Trophoblast cell (in vitro differentiated cells and primary cell): ENCODE results near the gene ANKRD12.

Experiments used
- DNase-seq, 2 donors: peaks; one replicate each; pipeline ENCODE4 v3.0.0-alpha.2; 2016
- H2AFZ ChIP-seq: 2 replicates; pipeline ENCODE4 v1.6.1; 2013; ENCODE audit warnings: low read length, moderate library complexity, mild to moderate bottlenecking; ENCODE audit not compliant: insufficient read depth, poor library complexity
- H2AK5ac ChIP-seq: 2 replicates; pipeline ENCODE4 v1.6.1; 2013; ENCODE audit warnings: mild to moderate bottlenecking, low read length
- H2BK120ac ChIP-seq: 2 replicates; pipeline ENCODE4 v1.6.1; 2013; ENCODE audit warnings: low read length, mild to moderate bottlenecking, moderate library complexity; ENCODE audit not compliant: insufficient read depth, poor library complexity
- H2BK12ac ChIP-seq: 2 replicates; pipeline ENCODE4 v1.6.1; 2013; ENCODE audit warnings: mild to moderate bottlenecking, low read length, moderate library complexity
- H2BK5ac ChIP-seq: 2 replicates; pipeline ENCODE4 v1.6.1; 2013; ENCODE audit warnings: low read length, low read depth, moderate library complexity, mild to moderate bottlenecking; ENCODE audit not compliant: poor library complexity
- H3K14ac ChIP-seq: 2 replicates; pipeline ENCODE4 v1.6.1; 2013; ENCODE audit warnings: mild to moderate bottlenecking, low read length
- H3K18ac ChIP-seq: 2 replicates; pipeline ENCODE4 v1.6.1; 2013; ENCODE audit warnings: mild to moderate bottlenecking, low read length
- H3K23ac ChIP-seq: 2 replicates; pipeline ENCODE4 v1.6.1; 2013; ENCODE audit warnings: low read length
- H3K27ac ChIP-seq: 2 replicates; pipeline ENCODE4 v1.5.1; 2013; ENCODE audit warnings: low read depth, mild to moderate bottlenecking, inconsistent platforms, low read length, moderate library complexity
- H3K27me3 ChIP-seq: 2 replicates; pipeline ENCODE4 v1.6.1; 2013; ENCODE audit warnings: inconsistent platforms, mild to moderate bottlenecking, low read length, moderate library complexity; ENCODE audit not compliant: insufficient read depth
- H3K36me3 ChIP-seq, 2 experiments: 1 replicate in 1 of 2; 2 replicates in 1 of 2; pipeline ENCODE4 v1.6.1; 2013; ENCODE audit warnings: low read length in 2 of 2, mild to moderate bottlenecking in 2 of 2, moderate library complexity in 1 of 2; ENCODE audit not compliant: insufficient read depth in 2 of 2, control insufficient read depth in 1 of 2
- H3K4ac ChIP-seq: 2 replicates; pipeline ENCODE4 v1.6.1; 2013; ENCODE audit warnings: low read depth, mild to moderate bottlenecking, low read length, moderate library complexity
- H3K4me1 ChIP-seq, 2 experiments: 1 replicate in 1 of 2; 2 replicates in 1 of 2; pipeline ENCODE4 v1.6.1; 2013; ENCODE audit warnings: low read length in 2 of 2, mild to moderate bottlenecking in 2 of 2, moderate library complexity in 1 of 2; ENCODE audit not compliant: insufficient read depth in 2 of 2, control insufficient read depth in 1 of 2
- H3K4me2 ChIP-seq: 2 replicates; pipeline ENCODE4 v1.6.1; 2013; ENCODE audit warnings: inconsistent platforms, mild to moderate bottlenecking, low read length, moderate library complexity
- H3K4me3 ChIP-seq: 2 replicates; pipeline ENCODE4 v1.5.1; 2013; ENCODE audit warnings: mild to moderate bottlenecking, low read depth, low read length, inconsistent platforms
- H3K79me1 ChIP-seq: one replicate; pipeline ENCODE4 v1.6.1; 2013; ENCODE audit warnings: low read length
- H3K79me2 ChIP-seq: 2 replicates; pipeline ENCODE4 v1.6.1; 2013; ENCODE audit warnings: low read length, mild to moderate bottlenecking; ENCODE audit not compliant: control insufficient read depth, insufficient read depth, poor library complexity
- H3K9ac ChIP-seq: 2 replicates; pipeline ENCODE4 v1.6.1; 2013; ENCODE audit warnings: mild to moderate bottlenecking, low read length
- H3K9me3 ChIP-seq: 2 replicates; pipeline ENCODE4 v1.6.1; 2013; ENCODE audit warnings: low read depth, mild to moderate bottlenecking, control low read depth, inconsistent platforms, low read length; ENCODE audit not compliant: insufficient read depth
- H4K12ac ChIP-seq: 2 replicates; pipeline ENCODE4 v1.6.1; 2013; ENCODE audit warnings: low read depth, mild to moderate bottlenecking, low read length, moderate library complexity
- H4K8ac ChIP-seq: 2 replicates; pipeline ENCODE4 v1.6.1; 2013; ENCODE audit warnings: low read depth, mild to moderate bottlenecking, low read length, moderate library complexity
- H4K91ac ChIP-seq: one replicate; pipeline ENCODE4 v1.6.1; 2013; ENCODE audit warnings: low read depth, mild to moderate bottlenecking, low read length, moderate library complexity
- WGBS: extraction: QIAGEN DNeasy Blood & Tissue Kit; methylation state at CpG from one replicate; pipeline ENCODE4 v1.1.7; 2013; ENCODE audit warnings: missing lambda C conversion rate; ENCODE audit not compliant: insufficient read length, insufficient coverage; ENCODE audit errors: extremely low coverage; 5-methylcytosine and 5-hydroxymethylcytosine counted together

The ANKRD12 gene

DNA sequence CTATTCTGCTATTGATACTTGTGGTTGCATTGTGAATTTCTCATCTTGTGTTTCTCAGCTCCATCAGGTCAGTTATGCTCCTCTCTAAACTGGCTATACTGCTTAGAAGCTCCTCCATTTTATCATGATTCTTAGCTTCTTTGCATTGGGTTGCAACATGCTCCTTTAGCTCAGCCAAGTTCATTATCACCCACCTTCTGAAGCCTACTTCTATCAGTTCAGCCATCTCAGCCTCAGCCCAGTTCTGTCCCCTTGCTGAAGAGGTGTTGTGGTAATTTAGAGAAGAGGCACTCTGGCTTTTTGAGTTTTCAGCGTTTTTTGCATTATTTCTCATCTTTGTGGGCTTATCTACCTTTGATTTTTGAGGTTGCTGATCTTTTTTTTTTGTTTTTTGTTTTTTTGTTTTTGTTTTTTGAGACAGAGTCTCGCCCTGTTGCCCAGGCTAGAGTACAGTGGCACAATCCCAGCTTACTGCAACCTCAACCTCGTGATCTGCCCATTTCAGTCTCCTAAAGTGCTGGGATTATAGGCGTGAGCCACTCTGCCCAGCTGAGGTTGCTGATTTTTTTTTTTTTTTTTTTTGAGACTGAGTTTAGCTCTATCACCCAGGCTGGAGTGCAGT, 36.0 kb downstream of the ANKRD12 start:
- Histone ChIP-seq H3K79me2 (no peaks in the 10 kb centered on the region), H2BK5ac (no peak overlapping the region), H4K8ac (no peak overlapping the region), H3K4me3 (no peak overlapping the region), H3K4me1 (no peaks in the 10 kb centered on the region), H3K4ac (no peak overlapping the region), H3K9me3 (no peaks in the 10 kb centered on the region), H3K23ac (no peak overlapping the region), H4K91ac (no peak overlapping the region), H3K4me2 (no peak overlapping the region), H4K12ac (no peak overlapping the region), H3K27me3 (no peaks in the 10 kb centered on the region), H2BK12ac (no peak overlapping the region), H2BK120ac (no peak overlapping the region), H3K9ac (no peak overlapping the region), H2AK5ac (no peak overlapping the region), H3K36me3 (no peaks in the 10 kb centered on the region), H3K79me1 (no peaks in the 10 kb centered on the region), H3K14ac (no peak overlapping the region), H3K18ac (no peak overlapping the region), H3K27ac (no peak overlapping the region), H2AFZ (no peak overlapping the region)
- no peak for DNase-seq
- WGBS: no CpG with 5 or more reads among the region's 4 CpGs

DNA sequence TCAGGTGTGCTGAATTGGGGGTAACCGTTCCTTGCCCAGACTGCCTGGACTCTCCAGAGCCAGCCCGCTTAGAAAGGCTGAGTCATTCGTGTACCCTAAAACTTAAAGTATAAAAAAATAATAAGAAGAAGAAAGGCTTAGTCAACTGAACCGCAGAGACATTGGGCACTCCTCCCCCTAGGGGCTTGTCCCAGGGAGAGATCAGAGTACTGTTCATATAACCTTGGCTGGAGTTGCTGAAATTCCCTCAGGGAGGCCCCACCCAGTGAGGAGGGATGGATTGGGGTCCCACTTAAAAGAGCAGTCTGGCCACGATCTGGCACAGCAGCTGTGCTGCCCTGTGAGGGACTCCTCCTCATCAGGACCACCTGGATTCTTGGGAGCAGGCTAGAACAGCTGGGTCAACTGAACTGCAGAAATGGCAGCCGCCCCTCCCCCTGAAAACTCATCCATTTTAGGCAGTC, 37.2 kb downstream of the ANKRD12 start:
- H3K79me1 ChIP-seq: no peaks in the 10 kb centered on the region

DNA sequence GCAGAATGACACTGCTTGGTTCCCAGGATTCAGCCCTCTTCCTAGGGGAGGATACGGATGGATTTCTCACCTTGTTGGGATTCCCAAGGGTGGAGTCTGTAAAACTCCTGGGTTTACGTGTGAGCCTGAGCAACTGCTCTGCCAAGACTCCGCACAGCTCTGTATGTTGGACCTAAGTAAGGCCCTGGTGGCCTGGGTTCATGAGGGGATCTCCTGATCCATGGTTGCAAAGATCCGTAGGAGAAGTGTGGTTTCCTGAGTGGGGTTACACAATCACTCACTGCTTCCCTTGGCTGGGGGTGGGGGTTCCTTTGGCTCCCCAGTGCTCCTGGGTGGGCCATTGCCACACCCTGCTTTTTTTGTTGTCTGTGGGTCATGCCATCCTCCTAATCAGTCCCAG, 37.7 kb downstream of the ANKRD12 start:
- Histone ChIP-seq H3K4me2 (no peak overlapping the region), H4K91ac (no peak overlapping the region), H4K12ac (no peak overlapping the region), H3K4me3 (no peak overlapping the region), H3K27ac (no peak overlapping the region), H3K18ac (no peak overlapping the region), H2AK5ac (no peak overlapping the region), H3K9me3 (no peaks in the 10 kb centered on the region), H2AFZ (no peak overlapping the region), H3K79me2 (no peaks in the 10 kb centered on the region), H3K4ac (no peak overlapping the region), H3K36me3 (no peaks in the 10 kb centered on the region), H3K4me1 (no peaks in the 10 kb centered on the region), H3K23ac (no peak overlapping the region), H2BK5ac (no peak overlapping the region), H3K14ac (no peak overlapping the region), H3K27me3 (no peaks in the 10 kb centered on the region), H4K8ac (no peak overlapping the region), H2BK120ac (no peak overlapping the region), H3K79me1 (no peaks in the 10 kb centered on the region), H2BK12ac (no peak overlapping the region), H3K9ac (no peak overlapping the region)
- no peak for DNase-seq
- WGBS: no CpG with 5 or more reads among the region's 4 CpGs

More for the DNA sequence above, 37.2 kb downstream of the ANKRD12 start:
- Histone ChIP-seq H3K23ac (no peak overlapping the region), H3K79me2 (no peaks in the 10 kb centered on the region), H2AK5ac (no peak overlapping the region), H4K8ac (no peak overlapping the region), H3K4me1 (no peaks in the 10 kb centered on the region), H3K4me2 (no peak overlapping the region), H3K14ac (no peak overlapping the region), H3K18ac (no peak overlapping the region), H3K36me3 (no peaks in the 10 kb centered on the region), H3K9ac (no peak overlapping the region), H3K9me3 (no peaks in the 10 kb centered on the region), H2BK120ac (no peak overlapping the region), H4K91ac (no peak overlapping the region), H3K4ac (peak overlapping the region; percentile 39), H4K12ac (no peak overlapping the region), H2BK12ac (no peak overlapping the region), H2AFZ (no peak overlapping the region), H3K4me3 (no peak overlapping the region), H3K27ac (no peak overlapping the region), H2BK5ac (no peak overlapping the region), H3K27me3 (no peaks in the 10 kb centered on the region)
- no CpG with 5 or more reads among the region's 6 CpGs for WGBS
- no peak for DNase-seq

DNA sequence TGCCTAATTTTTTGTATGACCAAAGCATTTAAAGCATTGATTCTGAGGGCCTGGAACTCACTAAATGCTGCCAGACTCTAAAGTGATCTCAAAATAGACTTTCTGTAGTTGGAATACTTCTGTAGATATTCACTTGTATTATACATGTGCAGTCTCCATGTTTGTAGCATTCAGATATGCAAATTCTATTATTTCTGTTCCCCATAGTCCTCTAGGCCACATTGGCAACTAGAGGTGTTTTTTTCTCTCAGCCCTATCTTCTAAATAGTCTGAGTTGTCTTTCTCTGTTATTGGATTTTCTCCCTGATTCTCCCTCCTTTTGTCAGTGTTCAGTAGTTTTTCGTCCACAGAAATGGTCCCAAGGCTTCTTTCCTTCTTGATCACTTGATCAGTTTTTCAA, 38.5 kb downstream of the ANKRD12 start:
- no peak overlapping the region for H2AFZ ChIP-seq
- H4K91ac ChIP-seq: no peak overlapping the region
- H3K18ac ChIP-seq: no peak overlapping the region
- H3K4ac ChIP-seq: no peak overlapping the region
- H2BK5ac ChIP-seq: no peak overlapping the region
- no peak overlapping the region for H3K23ac ChIP-seq
- no peak overlapping the region for H2AK5ac ChIP-seq
- H4K8ac ChIP-seq: no peak overlapping the region
- no peak overlapping the region for H3K4me3 ChIP-seq
- no peaks in the 10 kb centered on the region for H3K27me3 ChIP-seq
- no peak for DNase-seq
- no peaks in the 10 kb centered on the region for H3K4me1 ChIP-seq
- no CpG with 5 or more reads among the region's 1 CpG for WGBS
- H2BK120ac ChIP-seq: no peak overlapping the region
- no peak overlapping the region for H3K9ac ChIP-seq
- H3K36me3 ChIP-seq: no peaks in the 10 kb centered on the region
- no peak overlapping the region for H2BK12ac ChIP-seq
- H3K14ac ChIP-seq: no peak overlapping the region
- no peaks in the 10 kb centered on the region for H3K9me3 ChIP-seq
- no peak overlapping the region for H3K4me2 ChIP-seq
- H3K79me1 ChIP-seq: no peaks in the 10 kb centered on the region
- no peak overlapping the region for H4K12ac ChIP-seq
- H3K27ac ChIP-seq: no peak overlapping the region
- H3K79me2 ChIP-seq: no peaks in the 10 kb centered on the region
